ENCODE measurements around the gene ARID1B. TPM values are rescaled to one million over a fixed set of nuclear protein-coding genes. Genes with fewer than 3 reads are reported as not detected.

Gene ARID1B
- total RNA-seq, 1 donor from 2014 or later, result 101 TPM

- peaks cover 5% of the 10 kb centered on the region for H3K36me3 Mint-ChIP-seq (ENCODE audit: low read depth)
- H3K9me3 Mint-ChIP-seq, result no peaks in the 10 kb centered on the region
- peaks cover 7% of the 10 kb centered on the region for H3K27me3 Mint-ChIP-seq (ENCODE audit: low read depth)
- H3K4me3 Mint-ChIP-seq, result no peak overlapping the region
- TF ChIP-seq CTCF (conservative IDR thresholded peaks at IDR 0.05), result no peak
- DNase-seq (ENCODE audit: low read depth, low spot score), result no peak
- H3K4me1 Mint-ChIP-seq, result peaks cover 21% of the 10 kb centered on the region
- H3K27ac Mint-ChIP-seq (ENCODE audit: unreplicated experiment), result no peak overlapping the region
Measured at GRCh38 chr6:157217894-157218370, 440.8 kb downstream of the ARID1B start.

- Mint-ChIP-seq H3K27ac (ENCODE audit: unreplicated experiment) (no peak overlapping the region), H3K4me3 (no peak overlapping the region), H3K36me3 (ENCODE audit: low read depth) (peaks cover 5% of the 10 kb centered on the region), H3K9me3 (no peaks in the 10 kb centered on the region), H3K27me3 (ENCODE audit: low read depth) (peaks cover 7% of the 10 kb centered on the region), H3K4me1 (peaks cover 22% of the 10 kb centered on the region)
- no peak for TF ChIP-seq CTCF (conservative IDR thresholded peaks at IDR 0.05)
- no peak for DNase-seq (ENCODE audit: low read depth, low spot score)
Measured at GRCh38 chr6:157218371-157219198, 441.4 kb downstream of the ARID1B start.

- peaks cover 7% of the 10 kb centered on the region for H3K27me3 Mint-ChIP-seq (ENCODE audit: low read depth)
- no peaks in the 10 kb centered on the region for H3K36me3 Mint-ChIP-seq (ENCODE audit: low read depth)
Measured at GRCh38 chr6:157219201-157220200, 442.3 kb downstream of the ARID1B start.

GRCh38 chr6:157220485-157220884 lies 443.3 kb downstream of the ARID1B start:
- peaks cover 7% of the 10 kb centered on the region for H3K27me3 Mint-ChIP-seq (ENCODE audit: low read depth)
- H3K4me1 Mint-ChIP-seq, result peaks cover 22% of the 10 kb centered on the region
- no peaks in the 10 kb centered on the region for H3K36me3 Mint-ChIP-seq (ENCODE audit: low read depth)
- no peak for DNase-seq (ENCODE audit: low read depth, low spot score)
- H3K27ac Mint-ChIP-seq (ENCODE audit: unreplicated experiment), result no peak overlapping the region
- no peak for TF ChIP-seq CTCF (conservative IDR thresholded peaks at IDR 0.05)
- H3K9me3 Mint-ChIP-seq, result no peaks in the 10 kb centered on the region
- H3K4me3 Mint-ChIP-seq, result no peak overlapping the region

More at GRCh38 chr6:157219201-157220200, 442.3 kb downstream of the ARID1B start:
- Mint-ChIP-seq H3K4me1 (peaks cover 22% of the 10 kb centered on the region), H3K27ac (ENCODE audit: unreplicated experiment) (no peak overlapping the region), H3K9me3 (no peaks in the 10 kb centered on the region), H3K4me3 (no peak overlapping the region)
- no peak for DNase-seq (ENCODE audit: low read depth, low spot score)
- no peak for TF ChIP-seq CTCF (conservative IDR thresholded peaks at IDR 0.05)

- no peak overlapping the region for H3K27ac Mint-ChIP-seq (ENCODE audit: unreplicated experiment)
- H3K36me3 Mint-ChIP-seq (ENCODE audit: low read depth), result no peaks in the 10 kb centered on the region
- peaks cover 22% of the 10 kb centered on the region for H3K4me1 Mint-ChIP-seq
- peak; percentile 73 for DNase-seq (ENCODE audit: low read depth, low spot score)
- peaks cover 7% of the 10 kb centered on the region for H3K27me3 Mint-ChIP-seq (ENCODE audit: low read depth)
- H3K9me3 Mint-ChIP-seq, result no peaks in the 10 kb centered on the region
- peak overlapping the region; percentile 69 for H3K4me3 Mint-ChIP-seq
- peak; percentile 29 for TF ChIP-seq CTCF (conservative IDR thresholded peaks at IDR 0.05)
Measured at GRCh38 chr6:157221049-157221816, 444.1 kb downstream of the ARID1B start.

All from neural crest cell (in vitro differentiated cells).